CD4-positive, alpha-beta T cell treated with Interleukin-15 for 4 hours (primary cell): ENCODE results near the gene INPP5A.
"Not testable (repeated sequence)": the region's sequence is repeated elsewhere in the genome, so short reads cannot be mapped to it uniquely, and the experiment has no call there.

Experiments used
- DNase-seq: peaks from one replicate; pipeline ENCODE4 v3.0.0-alpha.2; 2020; ENCODE audit warnings: low spot score

The INPP5A gene

GRCh38 chr10:132786476-132786883 is 248.9 kb downstream of the INPP5A start:
- no peak for DNase-seq

DNA sequence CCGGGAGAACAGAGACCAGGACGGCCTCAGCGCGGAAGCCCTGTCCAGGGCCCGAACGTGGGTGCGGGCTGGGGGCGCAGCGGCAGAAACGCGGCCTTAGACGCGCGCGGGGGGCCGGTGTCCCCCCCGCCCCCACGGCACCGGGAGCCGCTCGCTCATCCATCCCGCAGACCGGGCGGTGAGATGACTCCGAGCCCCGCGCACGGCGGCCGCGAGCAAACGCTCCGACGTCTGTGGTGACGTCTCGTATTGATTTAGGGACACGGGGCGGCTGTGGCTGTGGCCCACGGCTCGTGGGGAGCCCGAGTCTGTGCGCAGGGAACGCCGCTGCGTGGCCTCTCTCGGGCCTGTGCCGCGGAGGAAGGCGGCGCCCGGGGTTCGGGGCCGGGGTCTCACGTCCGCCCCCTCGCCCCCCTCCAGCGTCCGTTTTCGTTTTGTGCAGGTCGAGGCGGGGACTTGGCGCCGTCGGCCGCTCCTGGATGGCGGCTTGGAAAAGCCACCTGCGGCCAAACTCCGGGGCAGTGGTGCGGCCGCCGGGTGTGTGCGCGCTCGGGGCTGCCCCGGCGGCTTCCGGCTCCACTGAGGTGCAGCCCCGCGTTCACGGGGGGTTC is 249.4 kb downstream of the INPP5A start:
- DNase-seq = no peak

GRCh38 chr10:132787495-132788179 is 250.1 kb downstream of the INPP5A start:
- DNase-seq = no peak

GRCh38 chr10:132788180-132788830 is 250.7 kb downstream of the INPP5A start:
- DNase-seq = no peak

GRCh38 chr10:132788831-132789219 is 251.2 kb downstream of the INPP5A start:
- DNase-seq = no peak

GRCh38 chr10:132789659-132790148 is 252.1 kb downstream of the INPP5A start:
- no peak for DNase-seq

GRCh38 chr10:132790470-132790869 is 252.9 kb downstream of the INPP5A start:
- no peak for DNase-seq

DNA sequence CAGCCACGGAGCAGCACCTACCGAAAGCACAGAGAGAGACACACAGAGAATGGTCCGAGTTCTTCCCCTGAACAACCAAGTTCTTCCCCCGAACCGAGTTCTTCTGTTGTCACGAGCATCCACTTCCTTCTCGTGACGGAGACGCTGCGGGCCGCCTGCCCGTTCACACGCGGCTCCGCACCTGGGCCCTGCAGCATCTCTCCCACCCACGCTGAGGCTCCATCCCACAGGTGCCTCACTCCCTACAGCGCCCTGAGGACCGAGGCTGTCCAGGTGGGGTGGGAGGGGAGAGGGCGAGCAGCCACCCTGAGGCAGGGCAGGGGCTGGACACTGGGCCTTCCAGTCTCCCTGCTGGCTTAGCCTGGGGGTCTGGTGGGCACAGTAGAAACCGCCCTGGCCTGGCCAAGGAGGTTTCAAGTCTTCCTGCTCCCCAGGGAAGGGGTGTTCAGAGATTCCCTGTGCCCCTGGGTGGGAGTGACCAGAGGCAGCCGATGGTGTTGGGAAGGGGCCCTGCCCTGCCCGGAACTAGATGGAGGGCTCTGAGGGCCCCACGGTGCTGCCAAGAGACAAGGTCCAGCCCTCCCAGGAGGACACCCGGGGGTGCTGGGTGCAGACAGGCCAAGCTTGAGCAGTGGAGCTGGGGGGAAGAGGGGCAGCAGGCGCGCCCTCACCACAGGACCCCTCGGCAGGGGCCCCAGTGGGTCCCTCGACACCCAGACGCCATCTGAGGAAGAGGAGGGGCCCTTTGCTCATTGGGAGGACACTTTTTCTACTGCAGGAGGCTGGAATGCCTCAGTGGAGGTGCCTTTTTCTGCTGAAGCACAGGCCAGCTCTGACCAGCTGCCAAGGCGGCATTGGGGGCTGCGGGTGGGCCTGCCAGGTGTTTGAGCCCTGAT is 253.6 kb downstream of the INPP5A start:
- no peak for DNase-seq

DNA sequence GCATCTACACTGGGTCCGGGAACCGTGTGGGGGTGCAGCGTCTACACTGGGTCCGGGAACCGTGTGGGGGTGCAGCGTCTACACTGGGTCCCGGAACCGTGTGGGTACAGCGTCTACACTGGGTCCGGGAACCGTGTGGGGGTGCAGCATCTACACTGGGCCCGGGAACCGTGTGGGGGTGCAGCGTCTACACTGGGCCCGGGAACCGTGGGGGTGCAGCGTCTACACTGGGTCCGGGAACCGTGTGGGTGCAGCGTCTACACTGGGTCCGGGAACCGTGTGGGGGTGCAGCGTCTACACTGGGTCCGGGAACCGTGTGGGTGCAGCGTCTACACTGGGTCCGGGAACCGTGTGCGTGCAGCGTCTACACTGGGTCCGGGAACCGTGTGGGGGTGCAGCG is 254.5 kb downstream of the INPP5A start:
- not testable (repeated sequence) for DNase-seq

DNA sequence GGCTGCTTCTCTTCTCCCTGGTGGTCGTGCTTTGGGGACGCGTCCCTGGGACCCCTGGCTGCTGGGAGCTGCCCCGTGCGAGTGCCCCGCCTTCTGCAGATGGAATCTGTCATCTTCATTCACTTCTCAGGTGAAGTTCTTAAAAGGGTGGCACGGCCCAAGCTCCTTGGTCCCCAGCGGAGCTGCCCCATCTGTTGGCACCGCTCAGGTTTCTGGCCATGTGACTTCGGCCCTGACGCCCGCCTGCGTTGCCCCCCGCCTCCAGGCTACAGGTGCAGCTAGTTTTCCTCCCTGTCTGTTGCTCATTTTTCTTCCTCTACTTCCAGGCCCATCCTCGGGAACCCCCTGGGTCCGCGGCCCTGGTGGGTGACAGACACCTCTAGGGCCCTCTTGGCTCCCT is 255.2 kb downstream of the INPP5A start:
- no peak for DNase-seq

- no peak for DNase-seq
Measured at GRCh38 chr10:132793213-132793612, 255.6 kb downstream of the INPP5A start.

GRCh38 chr10:132793871-132794849 is 256.6 kb downstream of the INPP5A start:
- DNase-seq = no peak

GRCh38 chr10:132796846-132797245 is 259.3 kb downstream of the INPP5A start:
- DNase-seq = no peak

DNA sequence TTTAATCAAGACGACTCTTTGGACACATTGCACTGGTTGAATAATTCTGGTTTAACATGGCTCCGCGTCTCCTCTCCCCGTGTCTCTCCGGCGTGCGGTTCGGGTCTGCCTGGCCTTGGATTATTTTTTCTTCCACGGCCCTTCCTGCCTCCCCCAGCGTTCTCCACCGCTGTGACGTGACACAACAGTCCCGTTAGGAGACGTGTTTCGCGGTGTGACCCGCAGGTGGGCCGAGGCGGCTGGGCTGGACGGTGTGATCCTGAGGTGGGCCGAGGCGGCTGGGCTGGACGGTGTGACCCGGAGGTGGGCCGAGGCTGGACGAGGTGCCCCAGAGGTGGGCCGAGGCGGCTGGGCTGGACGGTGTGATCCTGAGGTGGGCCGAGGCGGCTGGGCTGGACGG is 260.4 kb downstream of the INPP5A start:
- not testable (repeated sequence) for DNase-seq

- no peak for DNase-seq
Measured at GRCh38 chr10:132798403-132798802, 260.8 kb downstream of the INPP5A start.

DNA sequence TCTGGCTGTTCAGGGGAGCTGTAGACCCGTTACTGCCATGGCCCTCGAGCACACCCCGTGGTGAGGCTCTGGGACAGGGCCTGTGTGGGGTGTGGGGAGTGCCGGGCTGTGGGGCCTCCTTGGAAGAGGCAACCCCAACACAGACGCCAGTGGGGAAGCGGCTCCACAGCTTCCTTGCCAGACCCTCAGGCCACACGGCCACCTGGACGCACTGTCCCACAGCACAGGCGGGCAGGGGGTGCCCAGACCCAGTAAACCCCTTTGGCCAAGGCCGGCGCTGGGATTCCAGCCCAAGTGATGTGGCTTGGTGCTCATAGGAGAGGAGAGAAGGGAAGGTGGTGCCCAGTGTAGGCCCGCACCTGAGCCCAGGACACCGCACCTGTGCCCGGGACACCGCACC is 261.3 kb downstream of the INPP5A start:
- no peak for DNase-seq

DNA sequence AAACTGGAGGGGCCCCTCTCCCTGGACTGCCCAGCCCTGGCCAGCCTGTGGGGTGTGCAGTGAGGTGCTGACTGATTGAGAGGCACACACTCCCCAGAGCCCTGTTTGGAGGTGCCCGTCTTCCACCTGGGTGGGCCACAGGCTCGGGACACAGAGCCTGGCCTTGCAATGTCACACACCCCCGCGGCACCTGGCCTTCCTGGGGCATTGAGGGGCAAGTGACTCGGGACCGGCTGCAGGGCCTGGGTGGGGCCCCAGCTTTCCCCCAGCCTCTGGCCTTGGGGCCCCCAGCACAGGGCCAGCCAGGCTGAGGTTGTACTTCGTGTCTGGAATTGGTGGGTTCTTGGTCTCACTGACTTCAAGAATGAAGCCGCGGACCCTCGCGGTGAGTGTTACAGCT is 262.3 kb downstream of the INPP5A start:
- no peak for DNase-seq

GRCh38 chr10:132802048-132802447 is 264.5 kb downstream of the INPP5A start:
- DNase-seq = no peak

DNA sequence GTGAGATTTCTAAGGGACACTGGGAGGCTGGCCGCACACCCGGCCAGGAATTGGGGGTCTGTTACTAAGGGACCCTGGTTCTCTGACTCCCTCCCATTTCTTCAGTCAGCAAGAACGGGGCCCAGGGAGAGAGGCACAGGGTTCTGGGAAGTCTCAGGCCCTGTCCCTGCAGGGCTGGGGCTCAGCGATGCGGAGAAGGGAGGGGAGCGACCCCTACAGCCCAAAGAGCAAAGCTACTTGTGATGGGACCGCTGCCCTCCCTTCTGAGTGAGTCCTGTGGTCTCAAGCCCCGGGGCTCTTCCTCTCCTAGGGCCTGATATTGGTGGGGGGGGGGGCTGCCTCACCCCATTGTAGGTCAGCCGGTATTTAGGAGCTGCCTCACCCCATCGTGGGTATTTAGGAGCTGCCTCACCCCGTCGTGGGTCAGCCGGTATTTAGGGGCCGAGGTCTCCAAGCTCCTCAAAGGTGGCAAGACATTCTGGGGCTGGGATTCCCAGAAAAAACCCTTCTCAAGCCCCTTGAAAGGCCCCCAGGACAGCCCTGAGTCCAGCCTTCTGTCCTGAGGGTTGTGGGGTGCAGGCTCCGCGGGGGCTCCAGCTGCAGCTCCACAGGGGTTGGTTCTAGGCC is 265.2 kb downstream of the INPP5A start:
- DNase-seq = no peak

- DNase-seq = no peak
Measured at GRCh38 chr10:132803416-132804210, 266.0 kb downstream of the INPP5A start.
